ENCODE results near the gene AGAP2. TPM values are rescaled to one million over a fixed set of nuclear protein-coding genes. Genes with fewer than 3 reads are reported as not detected.
A peak's percentile ranks its signal among the peaks of the same experiment; 100 is the strongest.

Gene AGAP2
- total and polyA plus RNA-seq, 9 of the 15 experiments (the other 6 are each of a cell fraction or from before 2014, with no cell fraction given): 0.04 to 0.77 (median 0.28) TPM; not detected in 1

DNA sequence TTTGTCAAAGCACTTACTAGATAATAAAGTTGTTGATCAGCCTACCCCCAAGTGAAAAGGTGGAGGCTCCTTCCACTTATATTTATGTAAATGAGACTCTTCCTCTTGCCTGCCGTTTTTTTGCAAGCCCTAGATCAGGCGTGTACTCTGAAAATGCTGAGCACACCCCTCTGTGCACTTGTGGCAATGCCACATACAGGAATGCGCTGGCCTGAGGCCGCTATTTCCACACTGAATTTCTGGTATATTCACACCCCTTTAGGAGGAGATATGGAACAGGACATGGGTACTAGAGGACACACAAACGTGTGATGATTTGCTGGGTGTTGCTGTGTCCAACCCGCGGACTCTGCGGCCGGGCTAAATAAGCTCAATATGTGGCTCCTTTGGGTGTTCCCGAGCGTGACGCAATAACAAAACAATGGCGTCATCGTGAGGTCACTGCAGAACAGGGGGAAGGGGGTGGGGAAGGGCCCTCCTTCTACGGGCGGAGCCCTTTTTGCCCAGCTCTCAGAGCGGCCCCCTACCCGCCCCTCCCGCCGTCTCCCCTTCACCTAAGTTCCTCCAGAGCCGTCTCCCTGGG is 5.7 kb upstream of the AGAP2 start (continued):
- TF ChIP-seq ZNF347 (CRISPR knock-in tag; IDR thresholded peaks at IDR 0.05; ENCODE audit: low read depth) (no peak), ZNF436 (CRISPR knock-in tag; IDR thresholded peaks at IDR 0.05) (0 out of 2 replicates have a peak, but pooled peaks have one; percentile 8), ZFX (CRISPR knock-in tag; IDR thresholded peaks at IDR 0.05) (0 out of 2 replicates have a peak, but pooled peaks have one; percentile 52), ZNF175 (CRISPR knock-in tag; IDR thresholded peaks at IDR 0.05; ENCODE audit: low read depth) (0 out of 2 replicates have a peak, but pooled peaks have one; percentile 48), SMAD4 (CRISPR knock-in tag; conservative IDR thresholded peaks at IDR 0.05) (no peak), MTA1 (IDR thresholded peaks at IDR 0.05; ENCODE audit: borderline replicate concordance) (no peak), NR3C1 (CRISPR knock-in tag; IDR thresholded peaks at IDR 0.05) (no peak), TCF7 (IDR thresholded peaks at IDR 0.05; ENCODE audit: borderline replicate concordance) (no peak), NR2C2 (CRISPR knock-in tag; IDR thresholded peaks at IDR 0.05) (peak; percentile 74), NR2C2 (tag; IDR thresholded peaks at IDR 0.05) (0 out of 2 replicates have a peak, but pooled peaks have one; percentile 46), CEBPB (tag; IDR thresholded peaks at IDR 0.05) (peak; percentile 98), PHF8 (IDR thresholded peaks at IDR 0.05; ENCODE audit: borderline replicate concordance, low read length) (peak; percentile 60; the same call in 1 of the 2 replicates), CBX3 (IDR thresholded peaks at IDR 0.05; ENCODE audit: borderline replicate concordance in 1 of 2, low read length in 2 of 2) (0 out of 3 replicates have a peak, but pooled peaks of 1 of the 2 experiments have one; percentile 44), KLF13 (tag; IDR thresholded peaks at IDR 0.05; ENCODE audit: borderline replicate concordance, low read depth) (0 out of 2 replicates have a peak, but pooled peaks have one; percentile 41), RFX5 (IDR thresholded peaks at IDR 0.05; ENCODE audit: low read depth, low read length) (no peak)
- TF ChIP-seq, protein P1, sequence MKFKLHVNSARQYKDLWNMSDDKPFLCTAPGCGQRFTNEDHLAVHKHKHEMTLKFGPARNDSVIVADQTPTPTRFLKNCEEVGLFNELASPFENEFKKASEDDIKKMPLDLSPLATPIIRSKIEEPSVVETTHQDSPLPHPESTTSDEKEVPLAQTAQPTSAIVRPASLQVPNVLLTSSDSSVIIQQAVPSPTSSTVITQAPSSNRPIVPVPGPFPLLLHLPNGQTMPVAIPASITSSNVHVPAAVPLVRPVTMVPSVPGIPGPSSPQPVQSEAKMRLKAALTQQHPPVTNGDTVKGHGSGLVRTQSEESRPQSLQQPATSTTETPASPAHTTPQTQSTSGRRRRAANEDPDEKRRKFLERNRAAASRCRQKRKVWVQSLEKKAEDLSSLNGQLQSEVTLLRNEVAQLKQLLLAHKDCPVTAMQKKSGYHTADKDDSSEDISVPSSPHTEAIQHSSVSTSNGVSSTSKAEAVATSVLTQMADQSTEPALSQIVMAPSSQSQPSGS (CRISPR knock-in tag; IDR thresholded peaks at IDR 0.05): peak; percentile 90; the same call in 1 of the 2 replicates
- TF ChIP-seq, protein P2, sequence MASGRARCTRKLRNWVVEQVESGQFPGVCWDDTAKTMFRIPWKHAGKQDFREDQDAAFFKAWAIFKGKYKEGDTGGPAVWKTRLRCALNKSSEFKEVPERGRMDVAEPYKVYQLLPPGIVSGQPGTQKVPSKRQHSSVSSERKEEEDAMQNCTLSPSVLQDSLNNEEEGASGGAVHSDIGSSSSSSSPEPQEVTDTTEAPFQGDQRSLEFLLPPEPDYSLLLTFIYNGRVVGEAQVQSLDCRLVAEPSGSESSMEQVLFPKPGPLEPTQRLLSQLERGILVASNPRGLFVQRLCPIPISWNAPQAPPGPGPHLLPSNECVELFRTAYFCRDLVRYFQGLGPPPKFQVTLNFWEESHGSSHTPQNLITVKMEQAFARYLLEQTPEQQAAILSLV (tag; IDR thresholded peaks at IDR 0.05): peak; percentile 73; the same call in 1 of the 2 replicates
- TF ChIP-seq, protein P3, sequence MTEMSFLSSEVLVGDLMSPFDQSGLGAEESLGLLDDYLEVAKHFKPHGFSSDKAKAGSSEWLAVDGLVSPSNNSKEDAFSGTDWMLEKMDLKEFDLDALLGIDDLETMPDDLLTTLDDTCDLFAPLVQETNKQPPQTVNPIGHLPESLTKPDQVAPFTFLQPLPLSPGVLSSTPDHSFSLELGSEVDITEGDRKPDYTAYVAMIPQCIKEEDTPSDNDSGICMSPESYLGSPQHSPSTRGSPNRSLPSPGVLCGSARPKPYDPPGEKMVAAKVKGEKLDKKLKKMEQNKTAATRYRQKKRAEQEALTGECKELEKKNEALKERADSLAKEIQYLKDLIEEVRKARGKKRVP (CRISPR knock-in tag; IDR thresholded peaks at IDR 0.05): peak; percentile 57; the same call in 1 of the 2 replicates
- TF ChIP-seq, protein P4, sequence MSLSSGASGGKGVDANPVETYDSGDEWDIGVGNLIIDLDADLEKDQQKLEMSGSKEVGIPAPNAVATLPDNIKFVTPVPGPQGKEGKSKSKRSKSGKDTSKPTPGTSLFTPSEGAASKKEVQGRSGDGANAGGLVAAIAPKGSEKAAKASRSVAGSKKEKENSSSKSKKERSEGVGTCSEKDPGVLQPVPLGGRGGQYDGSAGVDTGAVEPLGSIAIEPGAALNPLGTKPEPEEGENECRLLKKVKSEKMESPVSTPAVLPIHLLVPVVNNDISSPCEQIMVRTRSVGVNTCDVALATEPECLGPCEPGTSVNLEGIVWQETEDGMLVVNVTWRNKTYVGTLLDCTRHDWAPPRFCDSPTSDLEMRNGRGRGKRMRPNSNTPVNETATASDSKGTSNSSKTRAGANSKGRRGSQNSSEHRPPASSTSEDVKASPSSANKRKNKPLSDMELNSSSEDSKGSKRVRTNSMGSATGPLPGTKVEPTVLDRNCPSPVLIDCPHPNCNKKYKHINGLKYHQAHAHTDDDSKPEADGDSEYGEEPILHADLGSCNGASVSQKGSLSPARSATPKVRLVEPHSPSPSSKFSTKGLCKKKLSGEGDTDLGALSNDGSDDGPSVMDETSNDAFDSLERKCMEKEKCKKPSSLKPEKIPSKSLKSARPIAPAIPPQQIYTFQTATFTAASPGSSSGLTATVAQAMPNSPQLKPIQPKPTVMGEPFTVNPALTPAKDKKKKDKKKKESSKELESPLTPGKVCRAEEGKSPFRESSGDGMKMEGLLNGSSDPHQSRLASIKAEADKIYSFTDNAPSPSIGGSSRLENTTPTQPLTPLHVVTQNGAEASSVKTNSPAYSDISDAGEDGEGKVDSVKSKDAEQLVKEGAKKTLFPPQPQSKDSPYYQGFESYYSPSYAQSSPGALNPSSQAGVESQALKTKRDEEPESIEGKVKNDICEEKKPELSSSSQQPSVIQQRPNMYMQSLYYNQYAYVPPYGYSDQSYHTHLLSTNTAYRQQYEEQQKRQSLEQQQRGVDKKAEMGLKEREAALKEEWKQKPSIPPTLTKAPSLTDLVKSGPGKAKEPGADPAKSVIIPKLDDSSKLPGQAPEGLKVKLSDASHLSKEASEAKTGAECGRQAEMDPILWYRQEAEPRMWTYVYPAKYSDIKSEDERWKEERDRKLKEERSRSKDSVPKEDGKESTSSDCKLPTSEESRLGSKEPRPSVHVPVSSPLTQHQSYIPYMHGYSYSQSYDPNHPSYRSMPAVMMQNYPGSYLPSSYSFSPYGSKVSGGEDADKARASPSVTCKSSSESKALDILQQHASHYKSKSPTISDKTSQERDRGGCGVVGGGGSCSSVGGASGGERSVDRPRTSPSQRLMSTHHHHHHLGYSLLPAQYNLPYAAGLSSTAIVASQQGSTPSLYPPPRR (CRISPR knock-in tag; IDR thresholded peaks at IDR 0.05; ENCODE audit: borderline replicate concordance): peak; percentile 75; the same call in 1 of the 2 replicates
